ENCODE data around the gene NFKBIB.

GRCh38 chr19:38869160-38869835, 30.5 kb upstream of the NFKBIB start:
- TF ChIP-seq EZH2 (IDR thresholded peaks at IDR 0.05) (no peak), POLR2AphosphoS5 (IDR thresholded peaks at IDR 0.05; ENCODE audit: borderline replicate concordance, low read depth, low read length) (no peak), FOXP2 (optimal IDR thresholded peaks at IDR 0.05; ENCODE audit: control extremely low read depth, extremely low read length, insufficient read depth) (no peak)
